Measurements from ENCODE around the gene LAG3.

DNA sequence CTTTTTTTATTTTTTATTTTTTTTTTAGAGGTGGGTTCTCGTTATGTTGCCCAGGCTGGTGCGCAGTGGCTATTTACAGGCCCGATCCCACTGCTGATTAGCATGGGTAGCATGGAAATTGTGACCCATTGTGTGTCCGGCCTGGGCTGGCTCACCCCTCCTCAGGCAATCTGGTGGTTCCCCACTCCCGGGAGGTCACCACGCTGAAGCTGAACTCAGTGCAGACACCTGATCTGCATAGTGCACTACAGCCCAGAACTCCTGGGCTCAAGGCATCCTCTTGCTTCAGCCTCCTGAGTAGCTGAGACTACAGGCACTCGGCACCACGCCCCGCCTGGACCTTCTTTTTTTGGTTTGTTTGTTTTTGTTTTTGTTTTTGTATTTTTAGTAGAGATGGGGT, 11.5 kb downstream of the LAG3 start:
- TF ChIP-seq, protein P1, sequence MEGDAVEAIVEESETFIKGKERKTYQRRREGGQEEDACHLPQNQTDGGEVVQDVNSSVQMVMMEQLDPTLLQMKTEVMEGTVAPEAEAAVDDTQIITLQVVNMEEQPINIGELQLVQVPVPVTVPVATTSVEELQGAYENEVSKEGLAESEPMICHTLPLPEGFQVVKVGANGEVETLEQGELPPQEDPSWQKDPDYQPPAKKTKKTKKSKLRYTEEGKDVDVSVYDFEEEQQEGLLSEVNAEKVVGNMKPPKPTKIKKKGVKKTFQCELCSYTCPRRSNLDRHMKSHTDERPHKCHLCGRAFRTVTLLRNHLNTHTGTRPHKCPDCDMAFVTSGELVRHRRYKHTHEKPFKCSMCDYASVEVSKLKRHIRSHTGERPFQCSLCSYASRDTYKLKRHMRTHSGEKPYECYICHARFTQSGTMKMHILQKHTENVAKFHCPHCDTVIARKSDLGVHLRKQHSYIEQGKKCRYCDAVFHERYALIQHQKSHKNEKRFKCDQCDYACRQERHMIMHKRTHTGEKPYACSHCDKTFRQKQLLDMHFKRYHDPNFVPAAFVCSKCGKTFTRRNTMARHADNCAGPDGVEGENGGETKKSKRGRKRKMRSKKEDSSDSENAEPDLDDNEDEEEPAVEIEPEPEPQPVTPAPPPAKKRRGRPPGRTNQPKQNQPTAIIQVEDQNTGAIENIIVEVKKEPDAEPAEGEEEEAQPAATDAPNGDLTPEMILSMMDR (IDR thresholded peaks at IDR 0.05): no peak
- no peak for TF ChIP-seq POLR2AphosphoS5 (IDR thresholded peaks at IDR 0.05)
